SK-N-MC (cell line): ENCODE measurements around the gene EMILIN2.

Experiments
- EZH2 ChIP-seq: fragments of 200-600 bp; sonication (generic); IDR thresholded peaks from one replicate; pipeline ENCODE4 v1.6.1; 2017; ENCODE audit warnings: antibody characterized with exemption
- FOXP2 ChIP-seq: optimal IDR thresholded peaks from 2 replicates; pipeline ENCODE3; 2011; ENCODE audit warnings: mild to moderate bottlenecking, moderate library complexity; ENCODE audit not compliant: insufficient read depth; ENCODE audit errors: extremely low read length, control extremely low read depth
- POLR2AphosphoS5 ChIP-seq: IDR thresholded peaks from 2 replicates; pipeline ENCODE4 v1.6.1; 2012; ENCODE audit warnings: mild to moderate bottlenecking, low read depth, low read length, borderline replicate concordance

- TF ChIP-seq EZH2 (no peak), POLR2AphosphoS5 (no peak), FOXP2 (no peak)
These were observed 54.7 kb downstream of the EMILIN2 start for GRCh38 chr18:2901423-2901985.
